Endodermal cell (in vitro differentiated cells): ENCODE measurements around the gene DOP1A. TPM values are rescaled to one million over a fixed set of nuclear protein-coding genes. Genes with fewer than 3 reads are reported as not detected.

ENCODE experiments used
- DNase-seq: peaks from one replicate; pipeline ENCODE4 v3.0.0-alpha.2; 2017
- H3K27ac ChIP-seq: 2 replicates; pipeline ENCODE4 v1.5.1; 2013; ENCODE audit warnings: mild to moderate bottlenecking, low read depth, low read length, moderate library complexity
- H3K27me3 ChIP-seq: 2 replicates; pipeline ENCODE4 v1.6.1; 2013; ENCODE audit warnings: mild to moderate bottlenecking, low read length, moderate library complexity; ENCODE audit not compliant: insufficient read depth, control insufficient read depth, poor library complexity, severe bottlenecking
- H3K36me3 ChIP-seq: 2 replicates; pipeline ENCODE4 v1.7.0; 2013; ENCODE audit warnings: mild to moderate bottlenecking, low read length, moderate library complexity; ENCODE audit not compliant: control insufficient read depth, insufficient read depth
- H3K4me1 ChIP-seq: one replicate; pipeline ENCODE4 v1.7.0; 2013; ENCODE audit warnings: low read length; ENCODE audit not compliant: control insufficient read depth, insufficient read depth
- H3K4me3 ChIP-seq: 2 replicates; pipeline ENCODE4 v1.5.1; 2013; ENCODE audit warnings: mild to moderate bottlenecking, low read length, moderate library complexity
- H3K9ac ChIP-seq: 2 replicates; pipeline ENCODE4 v1.6.1; 2013; ENCODE audit warnings: mild to moderate bottlenecking, low read length, moderate library complexity; ENCODE audit not compliant: poor library complexity, severe bottlenecking; ENCODE audit errors: extremely low read depth
- H3K9me3 ChIP-seq: 2 replicates; pipeline ENCODE4 v1.6.1; 2013; ENCODE audit warnings: mild to moderate bottlenecking, low read length, moderate library complexity; ENCODE audit not compliant: control insufficient read depth
- H3K27ac Mint-ChIP-seq: 2 replicates; pipeline ENCODE4 v1.8.0; 2020; ENCODE audit warnings: mixed read lengths
- H3K27me3 Mint-ChIP-seq: 2 replicates; pipeline ENCODE4 v1.8.0; 2021; ENCODE audit warnings: mild to moderate bottlenecking, mixed read lengths; ENCODE audit not compliant: insufficient read depth
- H3K36me3 Mint-ChIP-seq: 2 replicates; pipeline ENCODE4 v1.8.0; 2020; ENCODE audit warnings: low read depth, mixed read lengths
- H3K4me1 Mint-ChIP-seq: 2 replicates; pipeline ENCODE4 v1.8.0; 2020; ENCODE audit warnings: mixed read lengths
- H3K4me3 Mint-ChIP-seq: 2 replicates; pipeline ENCODE4 v1.8.0; 2020; ENCODE audit warnings: mild to moderate bottlenecking, moderate library complexity, mixed read lengths
- H3K9me3 Mint-ChIP-seq: 2 replicates; pipeline ENCODE4 v1.8.0; 2020; ENCODE audit warnings: mild to moderate bottlenecking, mixed read lengths
- WGBS, 2 experiments: methylation state at CpG; one replicate each; pipeline versions ENCODE4 v1.1.5 to v1.1.7; 2013; ENCODE audit warnings: missing lambda C conversion rate in 2 of 2, mixed read lengths in 1 of 2; ENCODE audit not compliant: insufficient coverage in 1 of 2, insufficient read length in 1 of 2; 5-methylcytosine and 5-hydroxymethylcytosine counted together
- total RNA-seq, 2 donors: library from RNA; stranded (reverse); fragmentation: NEBNext Ultra II Directional in 1 of 2; extraction: Animal tissue kit (Norgen Biotek cat#: 25700) in 1 of 2; gene quantifications; 2 replicates in 1 of 2; 3 replicates in 1 of 2; pipeline ENCODE4 v1.2.1, GENCODE V29; 2021
- TF ChIP-seq, protein P1 (sequence below): fragments of 200-600 bp; sonication (generic); conservative IDR thresholded peaks from 2 replicates; pipeline ENCODE4 v1.5.0; 2021; ENCODE audit warnings: antibody characterized with exemption, mild to moderate bottlenecking

DOP1A gene
- total RNA-seq, 2 donors from 2014 or later = 32.2 to 36.0 TPM

DNA sequence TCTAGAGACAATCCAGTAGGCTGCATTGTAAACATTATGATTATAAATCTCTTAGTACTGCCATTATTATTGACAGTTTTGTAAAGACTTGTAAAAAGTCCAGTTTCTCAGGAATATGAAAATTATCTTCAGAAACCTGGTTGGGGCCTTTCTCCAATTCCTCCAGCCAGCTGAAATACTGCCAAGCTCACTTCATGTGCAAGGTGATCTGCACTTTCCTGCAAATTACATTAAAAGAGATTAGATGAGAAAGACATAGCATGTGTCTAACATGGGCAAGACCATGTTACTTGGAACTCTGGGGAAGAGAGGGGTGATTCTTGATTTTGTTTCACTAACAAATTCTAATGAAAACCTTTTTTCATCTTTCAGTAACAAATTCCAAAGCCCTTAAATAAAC is 101.6 kb downstream of the DOP1A start:
- DNase-seq = no peak
- Mint-ChIP-seq H3K4me1 (no peaks in the 10 kb centered on the region), H3K27ac (no peak overlapping the region), H3K36me3 (peaks cover 71% of the 10 kb centered on the region), H3K4me3 (no peak overlapping the region), H3K27me3 (no peaks in the 10 kb centered on the region), H3K9me3 (no peaks in the 10 kb centered on the region)
- Histone ChIP-seq H3K4me1 (no peaks in the 10 kb centered on the region), H3K27ac (no peak overlapping the region), H3K9ac (no peak overlapping the region), H3K9me3 (no peaks in the 10 kb centered on the region), H3K4me3 (no peak overlapping the region), H3K36me3 (peaks cover 95% of the 10 kb centered on the region), H3K27me3 (no peaks in the 10 kb centered on the region)
- TF ChIP-seq, protein P1, sequence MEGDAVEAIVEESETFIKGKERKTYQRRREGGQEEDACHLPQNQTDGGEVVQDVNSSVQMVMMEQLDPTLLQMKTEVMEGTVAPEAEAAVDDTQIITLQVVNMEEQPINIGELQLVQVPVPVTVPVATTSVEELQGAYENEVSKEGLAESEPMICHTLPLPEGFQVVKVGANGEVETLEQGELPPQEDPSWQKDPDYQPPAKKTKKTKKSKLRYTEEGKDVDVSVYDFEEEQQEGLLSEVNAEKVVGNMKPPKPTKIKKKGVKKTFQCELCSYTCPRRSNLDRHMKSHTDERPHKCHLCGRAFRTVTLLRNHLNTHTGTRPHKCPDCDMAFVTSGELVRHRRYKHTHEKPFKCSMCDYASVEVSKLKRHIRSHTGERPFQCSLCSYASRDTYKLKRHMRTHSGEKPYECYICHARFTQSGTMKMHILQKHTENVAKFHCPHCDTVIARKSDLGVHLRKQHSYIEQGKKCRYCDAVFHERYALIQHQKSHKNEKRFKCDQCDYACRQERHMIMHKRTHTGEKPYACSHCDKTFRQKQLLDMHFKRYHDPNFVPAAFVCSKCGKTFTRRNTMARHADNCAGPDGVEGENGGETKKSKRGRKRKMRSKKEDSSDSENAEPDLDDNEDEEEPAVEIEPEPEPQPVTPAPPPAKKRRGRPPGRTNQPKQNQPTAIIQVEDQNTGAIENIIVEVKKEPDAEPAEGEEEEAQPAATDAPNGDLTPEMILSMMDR = no peak

DNA sequence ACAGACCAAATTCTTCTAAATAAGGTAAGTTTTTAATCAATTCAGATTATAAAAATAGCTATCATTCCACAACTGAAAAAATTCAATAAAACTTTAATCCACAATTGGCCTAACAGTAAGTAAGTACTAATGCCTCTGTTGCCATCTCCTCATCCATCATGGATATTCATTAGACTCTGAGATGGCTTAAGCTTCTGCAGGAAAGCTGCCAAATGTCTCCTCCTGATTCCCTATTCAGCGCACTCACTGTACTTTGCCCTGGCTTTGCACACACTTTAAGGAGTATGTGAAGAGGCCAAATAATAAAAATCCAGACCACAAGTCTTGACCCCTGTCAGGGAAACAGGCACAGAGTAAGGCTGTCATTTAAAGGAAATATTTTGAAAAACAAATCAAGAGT is 102.0 kb downstream of the DOP1A start:
- H3K27ac ChIP-seq = no peak overlapping the region
- Mint-ChIP-seq H3K4me3 (no peak overlapping the region), H3K27me3 (no peaks in the 10 kb centered on the region), H3K4me1 (no peaks in the 10 kb centered on the region), H3K36me3 (peaks cover 73% of the 10 kb centered on the region), H3K9me3 (no peaks in the 10 kb centered on the region), H3K27ac (no peak overlapping the region)
- no peak for DNase-seq
- 100% methylated on average over 1 of the region's 1 CpG; no CpG with 5 or more reads in 1 of the 2 experiments for WGBS, 2 experiments
- no peak overlapping the region for H3K9ac ChIP-seq
- H3K36me3 ChIP-seq = peaks cover 95% of the 10 kb centered on the region
- H3K9me3 ChIP-seq = no peaks in the 10 kb centered on the region
- TF ChIP-seq, protein P1 = no peak
- H3K4me1 ChIP-seq = no peaks in the 10 kb centered on the region
- H3K27me3 ChIP-seq = no peaks in the 10 kb centered on the region
- no peak overlapping the region for H3K4me3 ChIP-seq

DNA sequence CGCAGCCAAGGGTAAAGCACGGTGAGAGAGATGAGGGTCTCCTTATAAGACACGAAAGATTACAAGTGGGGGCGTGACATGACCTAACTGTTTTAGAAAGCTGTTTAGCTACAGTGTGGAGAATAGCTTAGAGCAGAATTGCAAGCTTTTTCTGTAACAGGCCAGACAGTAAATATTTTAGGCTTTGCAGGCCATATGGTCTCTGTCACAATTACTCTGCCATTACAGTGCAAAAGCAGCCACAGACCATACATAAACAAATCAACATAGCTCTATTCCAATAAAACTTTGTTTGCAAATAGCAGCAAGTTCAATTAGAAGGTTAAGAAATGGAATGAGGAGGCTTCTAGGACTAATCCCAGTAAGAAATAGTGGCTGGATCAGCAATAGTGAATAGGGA is 108.8 kb downstream of the DOP1A start:
- Histone ChIP-seq H3K9me3 (no peaks in the 10 kb centered on the region), H3K4me3 (no peak overlapping the region), H3K36me3 (peaks cover 94% of the 10 kb centered on the region), H3K9ac (no peak overlapping the region), H3K4me1 (no peaks in the 10 kb centered on the region), H3K27ac (no peak overlapping the region), H3K27me3 (no peaks in the 10 kb centered on the region)
- Mint-ChIP-seq H3K4me1 (no peaks in the 10 kb centered on the region), H3K4me3 (no peak overlapping the region), H3K27me3 (no peaks in the 10 kb centered on the region), H3K27ac (no peak overlapping the region), H3K9me3 (no peaks in the 10 kb centered on the region), H3K36me3 (peaks cover 66% of the 10 kb centered on the region)
- no peak for DNase-seq
- WGBS, 2 experiments = 92 to 95% methylated on average over 4 of the region's 4 CpGs
- TF ChIP-seq, protein P1 = no peak
